Stomach (tissue), 4 donors: ENCODE data around the gene CDH22.

Source experiments
- CTCF ChIP-seq, 7 experiments: fragments of 450-650 bp in 4 of 7; fragments of 200-600 bp in 3 of 7; sonication (generic) in 3 of 7; IDR thresholded peaks; one replicate each; pipeline ENCODE4 v1.5.1; 2016 to 2019; ENCODE audit warnings: antibody characterized with exemption in 7 of 7, control low read depth in 2 of 7, mild to moderate bottlenecking in 1 of 7
- EP300 ChIP-seq: sonication (generic); formaldehyde crosslinking; IDR thresholded peaks from one replicate; pipeline ENCODE4 v1.6.1; 2017; ENCODE audit warnings: antibody characterized with exemption
- POLR2A ChIP-seq, 4 donors: fragments of 450-650 bp; IDR thresholded peaks; one replicate each; pipeline ENCODE4 v1.6.1; 2016; ENCODE audit warnings: antibody characterized with exemption in 4 of 4, control low read depth in 2 of 4, mild to moderate bottlenecking in 1 of 4, moderate library complexity in 1 of 4
- POLR2AphosphoS5 ChIP-seq, 3 donors: sonication (generic); formaldehyde crosslinking; IDR thresholded peaks; one replicate each; pipeline ENCODE4 v1.6.1; 2016; ENCODE audit warnings: antibody characterized with exemption in 3 of 3

- TF ChIP-seq CTCF (IDR thresholded peaks at IDR 0.05) = no peak
- no peak for TF ChIP-seq POLR2AphosphoS5 (IDR thresholded peaks at IDR 0.05)
- TF ChIP-seq POLR2A (IDR thresholded peaks at IDR 0.05) = no peak
- no peak for TF ChIP-seq EP300
Observed at GRCh38 chr20:46219190-46219589, 89.1 kb downstream of the CDH22 start.
